ENCODE measurements around the gene KCNF1. TPM values are rescaled to one million over a fixed set of nuclear protein-coding genes. Genes with fewer than 3 reads are reported as not detected.
A peak's percentile ranks its signal among the peaks of the same experiment; 100 is the strongest.

The KCNF1 gene
- total and polyA plus RNA-seq, 4 donors = 0.06 to 0.83 (median 0.26) TPM

- DNase-seq = no peak
- Histone ChIP-seq H3K9me3 (ENCODE audit: control insufficient read depth in 4 of 4, insufficient read depth in 3 of 4, low read length in 3 of 4) (peaks cover 0 to 2% (median 0%) of the 10 kb centered on the region in 4 donors), H3K9ac (ENCODE audit: insufficient read depth in 1 of 2, low read length in 2 of 2) (no peak overlapping the region), H3K36me3 (ENCODE audit: control insufficient read depth in 4 of 4, insufficient read depth in 4 of 4, low read length in 4 of 4) (no peaks in the 10 kb centered on the region), H3K27me3 (ENCODE audit: control insufficient read depth in 3 of 3, insufficient read depth in 3 of 3, low read length in 2 of 3) (peaks cover 0 to 3% (median 0%) of the 10 kb centered on the region in 3 donors), H3K4me1 (ENCODE audit: control insufficient read depth in 5 of 5, insufficient read depth in 5 of 5, low read length in 5 of 5) (peaks cover 0 to 5% (median 0%) of the 10 kb centered on the region in 5 donors), H3K4me3 (no peak overlapping the region), H3K27ac (ENCODE audit: low read depth in 1 of 2, low read length in 1 of 2) (no peak overlapping the region)
- TF ChIP-seq CTCF (IDR thresholded peaks at IDR 0.05; ENCODE audit: control extremely low read depth, extremely low read depth) = no peak
- WGBS, 2 donors = 95 to 100% methylated on average over 1 of the region's 1 CpG
- ATAC-seq (ENCODE audit: insufficient read depth, low FRiP score) = no peak
Measured at GRCh38 chr2:10871978-10872377, 39.8 kb upstream of the KCNF1 start.

GRCh38 chr2:10873171-10873570 lies 38.6 kb upstream of the KCNF1 start:
- Histone ChIP-seq H3K27me3 (ENCODE audit: control insufficient read depth in 3 of 3, insufficient read depth in 3 of 3, low read length in 2 of 3) (no peaks in the 10 kb centered on the region), H3K36me3 (ENCODE audit: control insufficient read depth in 4 of 4, insufficient read depth in 4 of 4, low read length in 4 of 4) (no peaks in the 10 kb centered on the region), H3K4me3 (no peak overlapping the region), H3K9me3 (ENCODE audit: control insufficient read depth in 4 of 4, insufficient read depth in 3 of 4, low read length in 3 of 4) (peaks cover 0 to 5% (median 0%) of the 10 kb centered on the region in 4 donors), H3K27ac (ENCODE audit: low read depth in 1 of 2, low read length in 1 of 2) (peak overlapping the region in 1 of 2 donors; percentile 71), H3K9ac (ENCODE audit: insufficient read depth in 1 of 2, low read length in 2 of 2) (no peak overlapping the region), H3K4me1 (ENCODE audit: control insufficient read depth in 5 of 5, insufficient read depth in 5 of 5, low read length in 5 of 5) (peaks cover 0 to 5% (median 3%) of the 10 kb centered on the region in 5 donors)
- TF ChIP-seq CTCF (IDR thresholded peaks at IDR 0.05; ENCODE audit: control extremely low read depth, extremely low read depth) = no peak
- no peak for ATAC-seq (ENCODE audit: insufficient read depth, low FRiP score)
- 80 to 87% methylated on average over 3 of the region's 3 CpGs for WGBS, 2 donors
- DNase-seq = no peak

GRCh38 chr2:10873790-10874437 lies 37.8 kb upstream of the KCNF1 start:
- TF ChIP-seq CTCF (IDR thresholded peaks at IDR 0.05; ENCODE audit: control extremely low read depth, extremely low read depth) = no peak
- Histone ChIP-seq H3K9me3 (ENCODE audit: control insufficient read depth in 4 of 4, insufficient read depth in 3 of 4, low read length in 3 of 4) (peaks cover 0 to 4% (median 0%) of the 10 kb centered on the region in 4 donors), H3K27ac (ENCODE audit: low read depth in 1 of 2, low read length in 1 of 2) (peak overlapping the region in 1 of 2 donors; percentile 71), H3K9ac (ENCODE audit: insufficient read depth in 1 of 2, low read length in 2 of 2) (no peak overlapping the region), H3K4me3 (no peak overlapping the region), H3K36me3 (ENCODE audit: control insufficient read depth in 4 of 4, insufficient read depth in 4 of 4, low read length in 4 of 4) (no peaks in the 10 kb centered on the region), H3K27me3 (ENCODE audit: control insufficient read depth in 3 of 3, insufficient read depth in 3 of 3, low read length in 2 of 3) (no peaks in the 10 kb centered on the region), H3K4me1 (ENCODE audit: control insufficient read depth in 5 of 5, insufficient read depth in 5 of 5, low read length in 5 of 5) (peaks cover 0 to 5% (median 3%) of the 10 kb centered on the region in 5 donors)
- WGBS, 2 donors = 55 to 65% methylated on average over 9 of the region's 9 CpGs
- no peak for DNase-seq
- no peak for ATAC-seq (ENCODE audit: insufficient read depth, low FRiP score)

All from lung (tissue), 12 donors.